ENCODE measurements around the gene WDR5. TPM values are rescaled to one million over a fixed set of nuclear protein-coding genes. Genes with fewer than 3 reads are reported as not detected.

The WDR5 gene
- total and polyA plus RNA-seq, 2 of the 13 experiments (the other 11 are each of a cell fraction or from before 2014, with no cell fraction given): 34.3 TPM

- POLR2A ChIA-PET: no interaction called here
- no peak for ATAC-seq
- TF ChIP-seq ZNF333 (CRISPR knock-in tag; IDR thresholded peaks at IDR 0.05; ENCODE audit: borderline replicate concordance) (no peak), ZNF232 (CRISPR knock-in tag; IDR thresholded peaks at IDR 0.05; ENCODE audit: borderline replicate concordance) (no peak), ETV5 (CRISPR knock-in tag; IDR thresholded peaks at IDR 0.05; ENCODE audit: borderline replicate concordance) (no peak), GTF3A (CRISPR knock-in tag; conservative IDR thresholded peaks at IDR 0.05) (no peak), YY1 (IDR thresholded peaks at IDR 0.05; ENCODE audit: insufficient read depth, insufficient replicate concordance, low read depth, low read length) (no peak), ZNF367 (CRISPR knock-in tag; IDR thresholded peaks at IDR 0.05; ENCODE audit: borderline replicate concordance) (no peak), NBN (conservative IDR thresholded peaks at IDR 0.05) (0 out of 2 replicates have a peak, but pooled peaks have one; percentile 68), ZBTB2 (CRISPR knock-in tag; IDR thresholded peaks at IDR 0.05; ENCODE audit: low read depth) (no peak), FOXA1 (IDR thresholded peaks at IDR 0.05) (peak; percentile 19; the same call in 1 of the 2 replicates), FOXA1 (CRISPR knock-in tag; IDR thresholded peaks at IDR 0.05) (no peak), SOX6 (IDR thresholded peaks at IDR 0.05) (0 out of 2 replicates have a peak, but pooled peaks have one; percentile 37), SOX6 (CRISPR knock-in tag; IDR thresholded peaks at IDR 0.05) (no peak), TCF7L2 (IDR thresholded peaks at IDR 0.05; ENCODE audit: low read depth, low read length) (no peak), ZNF558 (CRISPR knock-in tag; IDR thresholded peaks at IDR 0.05; ENCODE audit: borderline replicate concordance) (no peak), STAT6 (CRISPR knock-in tag; IDR thresholded peaks at IDR 0.05; ENCODE audit: borderline replicate concordance) (no peak), HMGXB3 (CRISPR knock-in tag; IDR thresholded peaks at IDR 0.05; ENCODE audit: borderline replicate concordance) (no peak), YEATS4 (CRISPR knock-in tag; IDR thresholded peaks at IDR 0.05; ENCODE audit: borderline replicate concordance) (no peak)
Observed at GRCh38 chr9:134103391-134103998, 32.4 kb upstream of the WDR5 start.

More at GRCh38 chr9:134103391-134103998, 32.4 kb upstream of the WDR5 start:
- intact Hi-C loops (cut with micrococcal nuclease; ENCODE audit: unreplicated experiment): no loop called here
- no TSS peak for BruUV-seq (replicated peaks)
- WGBS (ENCODE audit: low lambda C conversion rate): 29% methylated on average over 5 of the region's 5 CpGs
- in situ Hi-C loops (cut with HindIII; ENCODE audit: extremely low pct_ligation_motif_present, low pct_unique_long_range_greater_than_20kb): no loop called here
- H3K4me2 ChIP-seq (ENCODE audit: low read depth, low read length): no peak overlapping the region
- H3K9me3 ChIP-seq (ENCODE audit: low read length): no peaks in the 10 kb centered on the region
- no peaks in the 10 kb centered on the region for H4K20me1 ChIP-seq (ENCODE audit: insufficient read depth, low read length)
- no peak overlapping the region for H3K27ac ChIP-seq (ENCODE audit: extremely low read length, insufficient read depth, low read length)
- CTCF ChIA-PET (ENCODE audit: low intra/inter-chr PET ratio, low total read pairs): no interaction called here
- H3K4me1 ChIP-seq (ENCODE audit: insufficient read depth, low read length): peaks cover 33% of the 10 kb centered on the region
- DNase-seq (ENCODE audit: low spot score) (no peak), FAIRE-seq (no peak)
- H2AFZ ChIP-seq (ENCODE audit: low read length): no peak overlapping the region
- no peaks in the 10 kb centered on the region for H3K36me3 ChIP-seq (replicated peaks in 1 of 2; ENCODE audit: control insufficient read depth in 1 of 2, insufficient read depth in 2 of 2, low read length in 2 of 2)
- H3K4me3 ChIP-seq (replicated peaks in 1 of 3; ENCODE audit: insufficient read depth in 1 of 3, low read depth in 2 of 3, low read length in 3 of 3): no peak overlapping the region
- H3K79me2 ChIP-seq (ENCODE audit: insufficient read depth, low read length): no peaks in the 10 kb centered on the region
- peaks cover 7 to 30% of the 10 kb centered on the region in 2 experiments; a peak in 4 of 5 replicates for H3K27me3 ChIP-seq (ENCODE audit: control insufficient read depth in 1 of 2, insufficient read depth in 2 of 2, low read length in 2 of 2)
- H3K9ac ChIP-seq (ENCODE audit: insufficient read depth, low read depth, low read length): no peak overlapping the region
